HepG2 (cell line): Measurements from ENCODE around the gene TUBA4A. TPM values are rescaled to one million over a fixed set of nuclear protein-coding genes. Genes with fewer than 3 reads are reported as not detected.

Experiments
- BRCA1 ChIP-seq: sonication (generic); formaldehyde crosslinking; IDR thresholded peaks from 2 replicates; pipeline ENCODE4 v1.4.0; 2020; ENCODE audit warnings: missing genetic modification reagents
- CREBL2 ChIP-seq: sonication (generic); formaldehyde crosslinking; IDR thresholded peaks from 2 replicates; pipeline ENCODE4 v1.8.1; 2023; ENCODE audit warnings: missing genetic modification reagents, mild to moderate bottlenecking, borderline replicate concordance
- KMT2B ChIP-seq: IDR thresholded peaks from 2 replicates; pipeline ENCODE4 v1.6.1; 2016; ENCODE audit warnings: missing genetic modification reagents, missing compliant biosample characterization
- MXD4 ChIP-seq: IDR thresholded peaks from 2 replicates; pipeline ENCODE4 v1.6.1; 2016; ENCODE audit warnings: mild to moderate bottlenecking, missing biosample characterization, missing genetic modification reagents
- MZF1 ChIP-seq: sonication (generic); formaldehyde crosslinking; IDR thresholded peaks from 2 replicates; pipeline ENCODE4 v1.8.1; 2023; ENCODE audit warnings: mild to moderate bottlenecking, missing genetic modification reagents, borderline replicate concordance
- NPAS2 ChIP-seq: sonication (generic); formaldehyde crosslinking; IDR thresholded peaks from 2 replicates; pipeline ENCODE4 v1.8.0; 2022; ENCODE audit warnings: mild to moderate bottlenecking, missing genetic modification reagents, borderline replicate concordance
- RAD51 ChIP-seq: fragments of 450-650 bp; IDR thresholded peaks from 2 replicates; pipeline ENCODE4 v1.6.1; 2016; ENCODE audit warnings: borderline replicate concordance
- REPIN1 ChIP-seq: sonication (generic); formaldehyde crosslinking; IDR thresholded peaks from 2 replicates; pipeline ENCODE4 v1.8.0; 2022; ENCODE audit warnings: missing genetic modification reagents, low read depth, mild to moderate bottlenecking, borderline replicate concordance
- SMAD3 ChIP-seq: sonication (generic); formaldehyde crosslinking; IDR thresholded peaks from 2 replicates; pipeline ENCODE4 v1.4.0; 2020; ENCODE audit warnings: missing genetic modification reagents
- YY1 ChIP-seq: IDR thresholded peaks from 2 replicates; pipeline ENCODE4 v1.6.1; 2011; ENCODE audit warnings: low read length, low read depth, moderate library complexity, mild to moderate bottlenecking; ENCODE audit not compliant: insufficient read depth, insufficient replicate concordance
- ZBTB42 ChIP-seq: sonication (generic); formaldehyde crosslinking; IDR thresholded peaks from 2 replicates; pipeline ENCODE4 v1.5.0; 2020; ENCODE audit warnings: mild to moderate bottlenecking, missing genetic modification reagents
- ZFP36L2 ChIP-seq: sonication (generic); formaldehyde crosslinking; IDR thresholded peaks from 2 replicates; pipeline ENCODE4 v1.4.0; 2020; ENCODE audit warnings: missing genetic modification reagents
- ZNF18 ChIP-seq: sonication (generic); formaldehyde crosslinking; IDR thresholded peaks from 2 replicates; pipeline ENCODE4 v1.8.0; 2022; ENCODE audit warnings: mild to moderate bottlenecking, missing genetic modification reagents; ENCODE audit not compliant: insufficient replicate concordance
- ZNF260 ChIP-seq: sonication (generic); formaldehyde crosslinking; IDR thresholded peaks from 2 replicates; pipeline ENCODE4 v1.4.0; 2020; ENCODE audit warnings: missing genetic modification reagents, low read depth, mild to moderate bottlenecking, borderline replicate concordance
- ZNF44 ChIP-seq: sonication (generic); formaldehyde crosslinking; IDR thresholded peaks from 2 replicates; pipeline ENCODE4 v1.5.1; 2020; ENCODE audit warnings: mild to moderate bottlenecking, missing genetic modification reagents
- ZNF513 ChIP-seq: sonication (generic); formaldehyde crosslinking; conservative IDR thresholded peaks from 2 replicates; pipeline ENCODE4 v1.5.0; 2020; ENCODE audit warnings: missing genetic modification reagents
- ZNF546 ChIP-seq: sonication (generic); formaldehyde crosslinking; conservative IDR thresholded peaks from 2 replicates; pipeline ENCODE4 v1.8.1; 2023; ENCODE audit warnings: mild to moderate bottlenecking, missing genetic modification reagents
- ZNF616 ChIP-seq: sonication (generic); formaldehyde crosslinking; IDR thresholded peaks from 2 replicates; pipeline ENCODE4 v1.5.0; 2020; ENCODE audit warnings: low read depth, mild to moderate bottlenecking, missing genetic modification reagents
- polyA plus RNA-seq, 8 experiments: library from polyadenylated mRNA; depleted of rRNA in 3 of 8; stranded (reverse) in 7 of 8; unstranded in 1 of 8; fragments of >200 nt; fragmentation: Illumina TruSeq in 4 of 8; extraction: Trizol in 4 of 8; gene quantifications; 2 replicates each; pipeline versions ENCODE4 v1.2.1 to v1.2.3, GENCODE V29; 2011 to 2016; ENCODE audit warnings: low read depth in 4 of 8, missing spikeins in 1 of 8, mixed read lengths in 1 of 8; ENCODE audit not compliant: insufficient read depth in 1 of 8
- total RNA-seq, 5 experiments: library from RNA; depleted of rRNA; stranded (reverse); fragments of >200 nt; fragmentation: Illumina TruSeq; extraction: Trizol; gene quantifications; 2 replicates each; pipeline ENCODE4 v1.2.3, GENCODE V29; 2016; ENCODE audit warnings: low read depth in 1 of 5
- TF ChIP-seq, protein P1 (sequence below): sonication (generic); IDR thresholded peaks from 2 replicates; pipeline ENCODE4 v1.6.1; 2016; ENCODE audit warnings: low read depth, borderline replicate concordance
- TF ChIP-seq, protein P2 (sequence below): sonication (generic); formaldehyde crosslinking; IDR thresholded peaks from 2 replicates; pipeline ENCODE4 v1.8.1; 2023; ENCODE audit warnings: mild to moderate bottlenecking, moderate library complexity, missing genetic modification reagents
- TF ChIP-seq, protein P3 (sequence below): sonication (generic); formaldehyde crosslinking; IDR thresholded peaks from 2 replicates; pipeline ENCODE4 v1.4.0; 2020; ENCODE audit warnings: mild to moderate bottlenecking, missing genetic modification reagents

The TUBA4A gene
- total and polyA plus RNA-seq, 2 of the 13 experiments (the other 11 are each of a cell fraction or from before 2014, with no cell fraction given): 1.3 to 12.7 TPM

GRCh38 chr2:219218732-219219701 lies 34.7 kb downstream of the TUBA4A start, which contains the start of gene ABCB6 (continued):
- TF ChIP-seq, protein P1, sequence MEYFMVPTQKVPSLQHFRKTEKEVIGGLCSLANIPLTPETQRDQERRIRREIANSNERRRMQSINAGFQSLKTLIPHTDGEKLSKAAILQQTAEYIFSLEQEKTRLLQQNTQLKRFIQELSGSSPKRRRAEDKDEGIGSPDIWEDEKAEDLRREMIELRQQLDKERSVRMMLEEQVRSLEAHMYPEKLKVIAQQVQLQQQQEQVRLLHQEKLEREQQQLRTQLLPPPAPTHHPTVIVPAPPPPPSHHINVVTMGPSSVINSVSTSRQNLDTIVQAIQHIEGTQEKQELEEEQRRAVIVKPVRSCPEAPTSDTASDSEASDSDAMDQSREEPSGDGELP: 0 out of 2 replicates have a peak, but pooled peaks have one; percentile 11
- TF ChIP-seq ZNF18: peak; percentile 93
- TF ChIP-seq ZFP36L2 (CRISPR knock-in tag): peak; percentile 40
- no peak; the same call in 1 of the 2 replicates for TF ChIP-seq MZF1
- TF ChIP-seq YY1: peak; percentile 65
- TF ChIP-seq, protein P2, sequence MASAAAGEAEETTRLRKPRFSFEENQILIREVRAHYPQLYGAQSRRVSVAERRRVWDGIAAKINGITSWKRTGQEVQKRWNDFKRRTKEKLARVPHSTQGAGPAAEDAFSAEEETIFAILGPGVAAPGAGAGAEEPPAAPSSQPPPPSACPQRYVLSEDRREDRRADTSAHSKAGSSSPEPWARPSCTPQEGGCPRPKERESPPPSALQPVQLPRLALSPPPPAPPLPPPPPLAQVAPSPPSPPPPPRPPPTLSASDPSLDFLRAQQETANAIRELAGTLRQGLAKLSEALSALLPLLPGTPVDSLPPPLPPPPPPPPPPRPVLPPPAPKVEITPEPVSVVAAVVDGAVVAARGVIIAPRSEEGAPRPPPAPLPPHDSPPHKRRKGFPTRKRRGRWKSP (CRISPR knock-in tag): peak; percentile 96
- TF ChIP-seq ZNF513: no peak
- no peak for TF ChIP-seq NPAS2 (CRISPR knock-in tag)
- TF ChIP-seq ZNF44: peak; percentile 77; the same call in 1 of the 2 replicates
- TF ChIP-seq BRCA1 (CRISPR knock-in tag): peak; percentile 92
- peak; percentile 74; the same call in 1 of the 2 replicates for TF ChIP-seq ZNF546 (CRISPR knock-in tag)
- no peak for TF ChIP-seq CREBL2 (CRISPR knock-in tag)
- peak; percentile 96 for TF ChIP-seq MXD4 (CRISPR knock-in tag)
- no peak for TF ChIP-seq ZNF260
- TF ChIP-seq, protein P3, sequence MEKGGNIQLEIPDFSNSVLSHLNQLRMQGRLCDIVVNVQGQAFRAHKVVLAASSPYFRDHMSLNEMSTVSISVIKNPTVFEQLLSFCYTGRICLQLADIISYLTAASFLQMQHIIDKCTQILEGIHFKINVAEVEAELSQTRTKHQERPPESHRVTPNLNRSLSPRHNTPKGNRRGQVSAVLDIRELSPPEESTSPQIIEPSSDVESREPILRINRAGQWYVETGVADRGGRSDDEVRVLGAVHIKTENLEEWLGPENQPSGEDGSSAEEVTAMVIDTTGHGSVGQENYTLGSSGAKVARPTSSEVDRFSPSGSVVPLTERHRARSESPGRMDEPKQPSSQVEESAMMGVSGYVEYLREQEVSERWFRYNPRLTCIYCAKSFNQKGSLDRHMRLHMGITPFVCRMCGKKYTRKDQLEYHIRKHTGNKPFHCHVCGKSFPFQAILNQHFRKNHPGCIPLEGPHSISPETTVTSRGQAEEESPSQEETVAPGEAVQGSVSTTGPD (CRISPR knock-in tag): no peak
- TF ChIP-seq SMAD3 (CRISPR knock-in tag): peak; percentile 68
- TF ChIP-seq REPIN1 (CRISPR knock-in tag): peak; percentile 98
- TF ChIP-seq RAD51: peak; percentile 95
- TF ChIP-seq ZBTB42: peak; percentile 49
- peak; percentile 95 for TF ChIP-seq ZNF616 (CRISPR knock-in tag)
- TF ChIP-seq KMT2B (CRISPR knock-in tag): peak; percentile 87
